K562 (cell line): ENCODE results near the gene CCDC3.

Experiments used
- ATF7 ChIP-seq: fragments of 450-650 bp; IDR thresholded peaks from 2 replicates; pipeline ENCODE4 v1.7.1; 2014; ENCODE audit warnings: mild to moderate bottlenecking, moderate library complexity
- CHD1 ChIP-seq: fragments of 200-600 bp; sonication (generic); IDR thresholded peaks from one replicate; pipeline ENCODE4 v1.6.1; 2012; ENCODE audit warnings: mild to moderate bottlenecking, moderate library complexity, low read length, inconsistent platforms
- EGR1 ChIP-seq: fragments of 450-650 bp; conservative IDR thresholded peaks from 2 replicates; pipeline ENCODE4 v1.6.1; 2017; ENCODE audit warnings: mild to moderate bottlenecking
- FOXM1 ChIP-seq, 2 experiments: fragments of 450-650 bp in 1 of 2; sonication (generic) in 1 of 2; formaldehyde crosslinking in 1 of 2; IDR thresholded peaks; 2 replicates each; pipeline versions ENCODE4 v1.6.1 to v1.9.0; 2017 to 2022; ENCODE audit warnings: low read depth in 2 of 2, mild to moderate bottlenecking in 2 of 2, missing genetic modification reagents in 1 of 2, moderate library complexity in 1 of 2
- FOXP4 ChIP-seq: sonication (generic); formaldehyde crosslinking; IDR thresholded peaks from 2 replicates; pipeline ENCODE4 v1.8.0; 2022; ENCODE audit warnings: mild to moderate bottlenecking, missing genetic modification reagents, borderline replicate concordance
- POLR2A ChIP-seq: fragments of 450-650 bp; conservative IDR thresholded peaks from 2 replicates; pipeline ENCODE4 v1.6.1; 2016
- ZFP30 ChIP-seq: fragments of 250-450 bp; sonication (Bioruptor Pico); IDR thresholded peaks from 2 replicates; pipeline ENCODE4 v1.8.0; 2022; ENCODE audit warnings: moderate library complexity, mild to moderate bottlenecking, inconsistent platforms, borderline replicate concordance
- ZKSCAN8 ChIP-seq: fragments of 200-800 bp; sonication (Bioruptor generic); IDR thresholded peaks from 2 replicates; pipeline ENCODE4 v1.6.1; 2016; ENCODE audit warnings: missing genetic modification characterization, missing compliant biosample characterization

- no peak for TF ChIP-seq POLR2A
- no peak for TF ChIP-seq ATF7
- TF ChIP-seq ZFP30 (CRISPR knock-in tag) = no peak
- no peak for TF ChIP-seq FOXM1 (IDR thresholded peaks at IDR 0.05; ENCODE audit: low read depth)
- TF ChIP-seq FOXM1 (CRISPR knock-in tag; IDR thresholded peaks at IDR 0.05; ENCODE audit: low read depth) = no peak
- TF ChIP-seq CHD1 = no peak
- TF ChIP-seq ZKSCAN8 (CRISPR knock-in tag) = no peak
- no peak for TF ChIP-seq EGR1
- no peak for TF ChIP-seq FOXP4 (CRISPR knock-in tag)
Observed at GRCh38 chr10:12941966-12942365, 59.5 kb downstream of the CCDC3 start.
